Caki2 (cell line): Measurements from ENCODE around the gene SLC2A11. TPM values are rescaled to one million over a fixed set of nuclear protein-coding genes. Genes with fewer than 3 reads are reported as not detected.
A peak's percentile ranks its signal among the peaks of the same experiment; 100 is the strongest.
"Not testable (repeated sequence)": the region's sequence is repeated elsewhere in the genome, so short reads cannot be mapped to it uniquely, and the experiment has no call there.

Source experiments
- DNase-seq: peaks from one replicate; pipeline ENCODE4 v3.0.0-alpha.2; 2015; ENCODE audit warnings: low read depth
- in situ Hi-C: cut with HindIII; loops from 2 replicates; pipeline ENCODE4 v1.10.0; 2016; ENCODE audit warnings: low sequenced_read_pairs, low pct_unique_long_range_greater_than_20kb, mixed read lengths
- total RNA-seq: library from RNA; depleted of rRNA; stranded (reverse); fragments of >200 nt; shearing (Covaris generic); gene quantifications from 2 replicates; pipeline ENCODE4 v1.2.3, GENCODE V29; 2014; ENCODE audit warnings: low replicate concordance; rRNA removed

The SLC2A11 gene
- total RNA-seq, 1 experiment from 2014 or later, result 20.2 TPM

- DNase-seq, result no peak
- in situ Hi-C loops, result no loop called here
Observed at GRCh38 chr22:23913306-23913660, 55.6 kb downstream of the SLC2A11 start.

GRCh38 chr22:23913661-23914353 is 56.1 kb downstream of the SLC2A11 start:
- in situ Hi-C loops, result no loop called here
- peak; percentile 98 for DNase-seq

- in situ Hi-C loops, result no loop called here
- DNase-seq, result no peak
Observed at GRCh38 chr22:23915290-23915689, 57.6 kb downstream of the SLC2A11 start.

GRCh38 chr22:23920267-23920611 is 62.6 kb downstream of the SLC2A11 start:
- in situ Hi-C loops, DNase-seq: not testable (repeated sequence)

- peak; percentile 30 for DNase-seq
Observed at GRCh38 chr22:23921586-23922201, 64.0 kb downstream of the SLC2A11 start.

GRCh38 chr22:23922921-23923320 is 65.2 kb downstream of the SLC2A11 start:
- DNase-seq, result no peak

More at GRCh38 chr22:23921586-23922201, 64.0 kb downstream of the SLC2A11 start:
- in situ Hi-C loops, result not testable (repeated sequence)

GRCh38 chr22:23925020-23925606 is 67.4 kb downstream of the SLC2A11 start:
- DNase-seq, result no peak
- in situ Hi-C loops, result no loop called here

More at GRCh38 chr22:23922921-23923320, 65.2 kb downstream of the SLC2A11 start:
- in situ Hi-C loops, result no loop called here

- DNase-seq, result no peak
- in situ Hi-C loops, result no loop called here
Observed at GRCh38 chr22:23926561-23926960, 68.9 kb downstream of the SLC2A11 start.

Other genes starting within 250 kb of the SLC2A11 start
- not detected in 2 replicates for gene DRICH1, start 225.6 kb upstream of the SLC2A11 start, total RNA-seq
- not detected in 2 replicates for gene RGL4, start 166.9 kb upstream of the SLC2A11 start, total RNA-seq
- gene ZNF70, start 106.8 kb upstream of the SLC2A11 start, total RNA-seq, result 7.7 and 9.0 TPM in 2 replicates
- gene VPREB3, start 103.5 kb upstream of the SLC2A11 start, total RNA-seq, result not detected in 2 replicates
- gene C22orf15, start 94.9 kb upstream of the SLC2A11 start, total RNA-seq, result not detected in 2 replicates
- 3.1 and 16.0 TPM in 2 replicates for gene CHCHD10, start 89.9 kb upstream of the SLC2A11 start, total RNA-seq
- gene MMP11, start 85.0 kb upstream of the SLC2A11 start, total RNA-seq, result 16.2 and 36.3 TPM in 2 replicates
- gene SMARCB1, start 70.9 kb upstream of the SLC2A11 start, total RNA-seq, result 153 and 163 TPM in 2 replicates
- gene DERL3, start 18.9 kb upstream of the SLC2A11 start, total RNA-seq, result 8.9 and 12.5 TPM in 2 replicates
- gene MIF, start 36.5 kb downstream of the SLC2A11 start, total RNA-seq, result 1,968 and 2,027 TPM in 2 replicates
- gene GSTT2B, start 103.3 kb downstream of the SLC2A11 start, total RNA-seq, result 0.81 and 2.5 TPM in 2 replicates
- gene DDTL, start 109.0 kb downstream of the SLC2A11 start, total RNA-seq, result 0.10 TPM in 1 of 2 replicates, not detected in the other
- gene DDT, start 116.6 kb downstream of the SLC2A11 start, total RNA-seq, result 213 and 296 TPM in 2 replicates
- gene GSTT2, start 122.3 kb downstream of the SLC2A11 start, total RNA-seq, result not detected in 2 replicates
- not detected in 2 replicates for gene GSTT4, start 147.6 kb downstream of the SLC2A11 start, total RNA-seq
- 17.2 and 25.9 TPM in 2 replicates for gene CABIN1, start 153.4 kb downstream of the SLC2A11 start, total RNA-seq